IPS-20b (cell line): Measurements from ENCODE around the gene KIF5A.

ENCODE experiments used
- H3K27ac ChIP-seq: one replicate; pipeline ENCODE4 v1.5.1; 2013; ENCODE audit warnings: low read length
- H3K27me3 ChIP-seq: 2 replicates; pipeline ENCODE4 v1.6.1; 2013; ENCODE audit warnings: mild to moderate bottlenecking, low read length, inconsistent platforms; ENCODE audit not compliant: insufficient read depth
- H3K36me3 ChIP-seq: 2 replicates; pipeline ENCODE4 v1.6.1; 2013; ENCODE audit warnings: low read depth, mild to moderate bottlenecking, inconsistent platforms, low read length, moderate library complexity; ENCODE audit not compliant: insufficient read depth
- H3K4me1 ChIP-seq: 2 replicates; pipeline ENCODE4 v1.6.1; 2013; ENCODE audit warnings: mild to moderate bottlenecking, control low read depth, inconsistent platforms, low read length, moderate library complexity; ENCODE audit not compliant: insufficient read depth
- H3K4me3 ChIP-seq: 2 replicates; pipeline ENCODE4 v1.5.1; 2013; ENCODE audit warnings: mild to moderate bottlenecking, low read length, inconsistent platforms
- H3K9ac ChIP-seq: 2 replicates; pipeline ENCODE4 v1.6.1; 2013; ENCODE audit warnings: low read depth, mild to moderate bottlenecking, inconsistent platforms, low read length, moderate library complexity
- H3K9me3 ChIP-seq: 2 replicates; pipeline ENCODE4 v1.6.1; 2013; ENCODE audit warnings: mild to moderate bottlenecking, low read depth, low read length, inconsistent platforms; ENCODE audit not compliant: insufficient read depth

Gene KIF5A

DNA sequence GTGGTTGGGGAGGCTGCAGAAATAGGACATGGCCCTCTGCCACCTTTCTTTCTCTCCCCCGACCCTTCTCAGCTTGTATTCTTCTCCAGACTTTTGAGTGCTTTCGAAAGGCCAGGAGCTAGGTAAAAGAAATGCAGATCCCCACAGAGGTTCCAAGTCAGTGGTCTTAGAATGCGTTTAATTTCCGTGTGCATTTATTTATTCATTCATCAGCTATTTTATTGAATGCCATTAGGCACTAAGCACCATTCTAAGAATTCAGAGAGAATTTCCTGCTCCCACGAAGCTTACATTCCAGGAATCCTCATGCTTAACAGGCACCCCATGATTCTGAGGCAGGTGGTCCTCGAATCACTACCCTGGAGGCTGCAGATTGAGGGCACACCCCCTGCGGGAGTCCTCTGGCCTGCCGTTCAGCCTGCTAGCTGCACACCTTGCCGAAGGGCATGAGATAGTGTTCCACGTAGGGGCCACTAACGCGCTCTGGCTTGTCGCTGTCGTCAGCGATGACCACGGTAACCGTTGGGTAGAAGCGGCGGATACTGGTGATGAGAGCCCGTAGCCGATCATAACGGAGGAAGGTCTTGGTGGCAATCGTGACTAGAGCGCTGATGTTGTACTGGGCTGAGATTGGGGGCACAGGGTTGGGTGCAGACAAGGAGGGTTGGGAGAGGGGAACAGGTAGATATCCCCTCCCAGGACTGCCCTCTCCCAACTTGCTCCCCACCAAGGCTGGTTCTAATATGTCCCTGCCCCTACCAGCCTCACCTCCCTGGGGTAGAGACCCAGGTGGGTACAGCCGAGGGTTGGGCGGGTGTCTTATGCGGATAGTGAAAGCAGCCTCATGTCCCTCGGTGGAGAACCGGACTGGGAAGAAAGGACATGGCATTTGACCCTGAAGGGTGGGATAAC lies 78.7 kb downstream of the KIF5A start:
- Histone ChIP-seq H3K4me1 (peaks cover 9% of the 10 kb centered on the region; the same call in 1 of the 2 replicates), H3K27me3 (peaks cover 100% of the 10 kb centered on the region), H3K27ac (no peak overlapping the region), H3K9me3 (no peaks in the 10 kb centered on the region), H3K36me3 (no peaks in the 10 kb centered on the region), H3K9ac (no peak overlapping the region), H3K4me3 (peak overlapping the region; percentile 49; the same call in 1 of the 2 replicates)

- Histone ChIP-seq H3K4me3 (no peak overlapping the region), H3K36me3 (no peaks in the 10 kb centered on the region), H3K27me3 (peaks cover 99% of the 10 kb centered on the region), H3K9ac (no peak overlapping the region), H3K4me1 (peaks cover 10% of the 10 kb centered on the region; the same call in 1 of the 2 replicates), H3K9me3 (no peaks in the 10 kb centered on the region), H3K27ac (no peak overlapping the region)
Measured at GRCh38 chr12:57629897-57630471, 80.1 kb downstream of the KIF5A start.

GRCh38 chr12:57630891-57631433 lies 81.1 kb downstream of the KIF5A start:
- no peak overlapping the region for H3K27ac ChIP-seq
- H3K36me3 ChIP-seq: no peaks in the 10 kb centered on the region
- H3K27me3 ChIP-seq: peaks cover 97% of the 10 kb centered on the region
- no peaks in the 10 kb centered on the region for H3K9me3 ChIP-seq
- H3K4me3 ChIP-seq: no peak overlapping the region
- peaks cover 10% of the 10 kb centered on the region; the same call in 1 of the 2 replicates for H3K4me1 ChIP-seq
- no peak overlapping the region for H3K9ac ChIP-seq

DNA sequence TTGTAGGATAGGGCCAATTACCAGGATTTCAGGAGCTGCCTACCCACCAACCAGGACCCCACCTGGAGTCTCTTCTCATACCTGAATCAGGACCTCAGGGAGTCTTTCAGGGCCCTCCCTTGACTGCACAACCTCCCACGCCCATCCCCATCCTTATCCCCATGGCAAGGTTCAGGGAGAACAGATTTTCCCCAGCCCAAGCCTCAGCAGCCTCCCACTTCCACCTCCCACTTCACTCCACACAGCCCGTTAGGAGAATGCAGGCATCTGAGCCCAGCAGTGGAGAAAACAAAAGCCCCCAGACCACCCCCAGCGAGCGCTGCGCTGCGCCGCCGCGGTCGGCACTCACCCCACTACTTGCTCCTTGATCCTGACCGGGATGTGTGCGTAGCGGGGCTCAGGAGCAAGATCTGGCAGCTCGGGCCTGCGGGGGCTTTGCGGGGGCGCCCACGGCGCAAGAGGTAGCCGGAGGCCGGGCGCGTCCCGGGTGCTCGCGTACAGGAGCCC lies 81.8 kb downstream of the KIF5A start:
- Histone ChIP-seq H3K4me3 (peak overlapping the region; percentile 66), H3K4me1 (peaks cover 10% of the 10 kb centered on the region; the same call in 1 of the 2 replicates), H3K27ac (no peak overlapping the region), H3K9me3 (no peaks in the 10 kb centered on the region), H3K9ac (no peak overlapping the region; the same call in 1 of the 2 replicates), H3K36me3 (no peaks in the 10 kb centered on the region), H3K27me3 (peaks cover 90% of the 10 kb centered on the region)

GRCh38 chr12:57632073-57632957 lies 82.5 kb downstream of the KIF5A start:
- no peak overlapping the region; the same call in 1 of the 2 replicates for H3K9ac ChIP-seq
- H3K4me3 ChIP-seq: peak overlapping the region; percentile 66
- H3K4me1 ChIP-seq: peaks cover 10% of the 10 kb centered on the region; the same call in 1 of the 2 replicates
- H3K36me3 ChIP-seq: no peaks in the 10 kb centered on the region
- H3K9me3 ChIP-seq: no peaks in the 10 kb centered on the region
- no peak overlapping the region for H3K27ac ChIP-seq
- H3K27me3 ChIP-seq: peaks cover 83% of the 10 kb centered on the region

- H3K27ac ChIP-seq: no peak within 1 kb of the TSS
- H3K4me1 ChIP-seq: peaks cover 7% of the 10 kb centered on the region; the same call in 1 of the 2 replicates
- H3K9me3 ChIP-seq: no peaks in the 10 kb centered on the region
- H3K27me3 ChIP-seq: peaks cover 74% of the 10 kb centered on the region
- no peak within 1 kb of the TSS; the same call in 1 of the 2 replicates for H3K9ac ChIP-seq
- H3K36me3 ChIP-seq: no peaks in the 10 kb centered on the region
- peak within 1 kb of the TSS; percentile 66 for H3K4me3 ChIP-seq
Measured at GRCh38 chr12:57632958-57633840, 83.4 kb downstream of the KIF5A start, which contains the start of gene B4GALNT1. Gene B4GALNT1, minus strand, starts transcription at chr12:57633201. Its CDS starts 1,069 bp downstream, at chr12:57632132.
